ENCODE data around the gene THEM5. TPM values are rescaled to one million over a fixed set of nuclear protein-coding genes. Genes with fewer than 3 reads are reported as not detected.
"Not testable (repeated sequence)": the region's sequence is repeated elsewhere in the genome, so short reads cannot be mapped to it uniquely, and the experiment has no call there.

The THEM5 gene
- total RNA-seq, 1 donor from 2014 or later = not detected

DNA sequence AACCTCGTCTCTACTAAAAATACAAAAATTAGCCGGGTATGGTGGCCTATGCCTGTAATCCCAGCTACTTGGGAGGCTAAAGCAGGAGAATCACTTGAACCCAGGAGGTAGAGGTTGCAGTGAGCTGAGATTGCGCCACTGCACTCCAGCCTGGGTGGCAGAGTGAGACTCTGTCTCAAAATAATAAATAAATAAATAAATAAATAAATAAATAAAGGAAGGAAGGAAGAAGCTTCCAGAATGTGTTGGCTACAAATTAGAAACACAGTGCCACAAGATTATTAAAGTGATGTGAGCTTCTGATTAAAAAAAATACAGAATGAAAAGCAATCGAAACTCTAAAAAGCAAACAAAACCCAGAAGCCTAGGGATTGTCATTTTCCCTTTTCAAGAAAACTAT, 30.4 kb upstream of the THEM5 start:
- H3K27me3 Mint-ChIP-seq (ENCODE audit: low read depth) = not testable (repeated sequence)

GRCh38 chr1:151882918-151883317, 29.4 kb upstream of the THEM5 start:
- DNase-seq (ENCODE audit: low spot score); H3K27me3 Mint-ChIP-seq (ENCODE audit: low read depth); H3K4me1 Mint-ChIP-seq (ENCODE audit: low read depth); intact Hi-C loops (cut with micrococcal nuclease); H3K9me3 Mint-ChIP-seq; H3K4me3 Mint-ChIP-seq (ENCODE audit: low read depth); H3K27ac Mint-ChIP-seq: not testable (repeated sequence)
- H3K36me3 Mint-ChIP-seq (ENCODE audit: low read depth) = peaks cover 43% of the 10 kb centered on the region

More for the DNA sequence above, 30.4 kb upstream of the THEM5 start:
- H3K27ac Mint-ChIP-seq; H3K4me1 Mint-ChIP-seq (ENCODE audit: low read depth); DNase-seq (ENCODE audit: low spot score); intact Hi-C loops (cut with micrococcal nuclease); H3K4me3 Mint-ChIP-seq (ENCODE audit: low read depth); H3K9me3 Mint-ChIP-seq: not testable (repeated sequence)
- H3K36me3 Mint-ChIP-seq (ENCODE audit: low read depth) = peaks cover 45% of the 10 kb centered on the region

DNA sequence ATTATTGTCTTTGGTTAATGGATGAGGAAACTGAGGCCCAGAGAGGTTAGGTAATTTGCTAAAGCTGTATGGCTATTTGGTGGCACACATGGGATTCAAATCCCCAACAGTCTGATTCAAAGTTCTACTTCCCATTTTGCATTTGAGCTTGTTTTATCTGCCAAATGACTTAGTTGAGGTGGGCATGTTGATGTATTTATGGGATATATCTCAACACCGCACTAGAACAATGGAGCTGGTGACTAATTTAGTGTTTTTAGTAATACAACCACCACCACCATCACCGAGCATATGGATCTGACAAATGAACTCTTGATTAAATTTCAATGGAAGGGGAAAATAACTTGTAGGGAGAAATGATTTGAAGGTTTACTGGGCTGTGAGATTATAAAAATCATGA, 29.0 kb upstream of the THEM5 start:
- no peak for DNase-seq (ENCODE audit: low spot score)
- no peak overlapping the region for H3K4me3 Mint-ChIP-seq (ENCODE audit: low read depth)
- intact Hi-C loops (cut with micrococcal nuclease) = no loop called here
- H3K9me3 Mint-ChIP-seq = no peaks in the 10 kb centered on the region
- H3K36me3 Mint-ChIP-seq (ENCODE audit: low read depth) = peaks cover 40% of the 10 kb centered on the region
- no peak overlapping the region for H3K27ac Mint-ChIP-seq
- H3K27me3 Mint-ChIP-seq (ENCODE audit: low read depth) = no peaks in the 10 kb centered on the region
- no peaks in the 10 kb centered on the region for H3K4me1 Mint-ChIP-seq (ENCODE audit: low read depth)

- H3K27me3 Mint-ChIP-seq (ENCODE audit: low read depth) = no peaks in the 10 kb centered on the region
- peaks cover 39% of the 10 kb centered on the region for H3K36me3 Mint-ChIP-seq (ENCODE audit: low read depth)
- H3K4me3 Mint-ChIP-seq (ENCODE audit: low read depth) = no peak overlapping the region
Observed at GRCh38 chr1:151881479-151881878, 28.0 kb upstream of the THEM5 start.

DNA sequence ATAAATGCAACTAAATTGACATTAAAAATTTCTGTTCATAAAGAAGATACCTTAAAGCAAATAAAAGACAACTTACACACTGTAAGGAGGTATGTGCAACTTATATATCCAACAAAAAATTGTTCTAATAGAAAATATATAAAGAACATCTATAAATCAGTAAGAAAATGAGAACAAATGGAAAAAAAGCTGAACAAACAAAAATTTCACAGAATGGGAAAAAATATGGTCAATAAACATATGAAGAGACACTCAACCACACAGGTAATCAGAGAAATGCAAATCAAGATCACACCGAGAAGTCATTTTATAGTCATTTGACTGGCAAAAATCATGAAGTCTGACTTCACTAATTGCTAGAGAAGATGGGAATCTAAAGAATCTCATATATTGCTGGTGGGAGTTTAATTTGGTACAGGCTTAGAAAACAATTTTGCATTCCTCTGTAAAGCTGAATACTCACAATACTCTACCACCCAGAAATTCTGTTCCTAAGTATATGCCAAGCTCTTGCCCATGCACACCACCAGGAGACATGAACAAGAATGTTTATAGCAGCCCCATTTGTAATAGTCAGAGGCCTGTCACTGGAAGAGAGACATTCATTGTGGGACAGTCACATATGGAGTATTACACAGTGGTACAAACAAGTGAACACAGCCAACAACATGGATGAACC, 22.0 kb upstream of the THEM5 start:
- H3K27ac Mint-ChIP-seq = no peak overlapping the region
- no peaks in the 10 kb centered on the region for H3K27me3 Mint-ChIP-seq (ENCODE audit: low read depth)
- no peak overlapping the region for H3K4me3 Mint-ChIP-seq (ENCODE audit: low read depth)
- no peaks in the 10 kb centered on the region for H3K9me3 Mint-ChIP-seq
- intact Hi-C loops (cut with micrococcal nuclease) = no loop called here
- no peak for DNase-seq (ENCODE audit: low spot score)
- H3K4me1 Mint-ChIP-seq (ENCODE audit: low read depth) = peaks cover 6% of the 10 kb centered on the region
- peaks cover 45% of the 10 kb centered on the region for H3K36me3 Mint-ChIP-seq (ENCODE audit: low read depth)

More at GRCh38 chr1:151881479-151881878, 28.0 kb upstream of the THEM5 start:
- Mint-ChIP-seq H3K9me3 (no peaks in the 10 kb centered on the region), H3K27ac (no peak overlapping the region), H3K4me1 (ENCODE audit: low read depth) (no peaks in the 10 kb centered on the region)
- intact Hi-C loops (cut with micrococcal nuclease) = no loop called here
- DNase-seq (ENCODE audit: low spot score) = no peak

GRCh38 chr1:151872776-151873175, 19.3 kb upstream of the THEM5 start:
- H3K4me1 Mint-ChIP-seq (ENCODE audit: low read depth); H3K4me3 Mint-ChIP-seq (ENCODE audit: low read depth); H3K27ac Mint-ChIP-seq; H3K27me3 Mint-ChIP-seq (ENCODE audit: low read depth); intact Hi-C loops (cut with micrococcal nuclease); DNase-seq (ENCODE audit: low spot score); H3K9me3 Mint-ChIP-seq: not testable (repeated sequence)
- peaks cover 39% of the 10 kb centered on the region for H3K36me3 Mint-ChIP-seq (ENCODE audit: low read depth)

- Mint-ChIP-seq H3K27me3 (ENCODE audit: low read depth) (no peaks in the 10 kb centered on the region), H3K4me3 (ENCODE audit: low read depth) (no peak overlapping the region), H3K9me3 (no peaks in the 10 kb centered on the region), H3K27ac (no peak overlapping the region), H3K4me1 (ENCODE audit: low read depth) (peaks cover 11% of the 10 kb centered on the region), H3K36me3 (ENCODE audit: low read depth) (peaks cover 32% of the 10 kb centered on the region)
- DNase-seq (ENCODE audit: low spot score) = no peak
- intact Hi-C loops (cut with micrococcal nuclease) = no loop called here
Observed at GRCh38 chr1:151871284-151872030, 17.9 kb upstream of the THEM5 start.

GRCh38 chr1:151868486-151868885, 15.0 kb upstream of the THEM5 start:
- Mint-ChIP-seq H3K9me3 (no peaks in the 10 kb centered on the region), H3K36me3 (ENCODE audit: low read depth) (peaks cover 13% of the 10 kb centered on the region), H3K27ac (no peak overlapping the region), H3K4me1 (ENCODE audit: low read depth) (peaks cover 5% of the 10 kb centered on the region), H3K4me3 (ENCODE audit: low read depth) (no peak overlapping the region), H3K27me3 (ENCODE audit: low read depth) (no peaks in the 10 kb centered on the region)
- intact Hi-C loops (cut with micrococcal nuclease) = no loop called here
- DNase-seq (ENCODE audit: low spot score) = no peak

- Mint-ChIP-seq H3K9me3 (no peaks in the 10 kb centered on the region), H3K4me1 (ENCODE audit: low read depth) (peaks cover 5% of the 10 kb centered on the region), H3K27ac (no peak overlapping the region), H3K4me3 (ENCODE audit: low read depth) (no peak overlapping the region), H3K36me3 (ENCODE audit: low read depth) (peaks cover 7% of the 10 kb centered on the region), H3K27me3 (ENCODE audit: low read depth) (no peaks in the 10 kb centered on the region)
- intact Hi-C loops (cut with micrococcal nuclease) = no loop called here
- no peak for DNase-seq (ENCODE audit: low spot score)
Observed at GRCh38 chr1:151867765-151868411, 14.4 kb upstream of the THEM5 start.

DNA sequence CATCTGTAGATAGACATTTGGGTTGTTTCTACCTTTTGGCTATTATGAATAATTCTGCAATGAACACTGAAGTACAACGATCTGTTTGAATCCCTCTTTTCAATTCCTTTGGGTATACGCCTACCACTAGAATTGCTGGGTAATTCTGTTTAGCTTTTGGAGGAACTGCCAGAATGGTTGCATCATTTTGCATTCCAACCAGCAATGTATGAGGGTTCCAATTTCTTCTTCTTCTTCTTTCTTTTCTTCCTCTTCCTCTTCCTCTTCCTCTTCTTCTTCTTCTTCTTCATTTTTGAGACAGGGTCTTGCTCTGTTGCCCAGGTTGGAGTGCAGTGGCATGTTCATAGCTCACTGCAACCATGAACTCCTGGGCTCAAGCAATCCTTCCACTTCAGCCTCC, 13.8 kb upstream of the THEM5 start:
- Mint-ChIP-seq H3K36me3 (ENCODE audit: low read depth) (peaks cover 6% of the 10 kb centered on the region), H3K27me3 (ENCODE audit: low read depth) (no peaks in the 10 kb centered on the region), H3K9me3 (no peaks in the 10 kb centered on the region), H3K4me3 (ENCODE audit: low read depth) (no peak overlapping the region), H3K4me1 (ENCODE audit: low read depth) (peaks cover 5% of the 10 kb centered on the region), H3K27ac (no peak overlapping the region)
- intact Hi-C loops (cut with micrococcal nuclease) = no loop called here
- no peak for DNase-seq (ENCODE audit: low spot score)

- intact Hi-C loops (cut with micrococcal nuclease) = no loop called here
- no peak overlapping the region for H3K4me3 Mint-ChIP-seq (ENCODE audit: low read depth)
- no peaks in the 10 kb centered on the region for H3K9me3 Mint-ChIP-seq
- H3K27ac Mint-ChIP-seq = no peak overlapping the region
- H3K36me3 Mint-ChIP-seq (ENCODE audit: low read depth) = no peaks in the 10 kb centered on the region
- peaks cover 6% of the 10 kb centered on the region for H3K4me1 Mint-ChIP-seq (ENCODE audit: low read depth)
- H3K27me3 Mint-ChIP-seq (ENCODE audit: low read depth) = no peaks in the 10 kb centered on the region
- no peak for DNase-seq (ENCODE audit: low spot score)
Observed at GRCh38 chr1:151864411-151864810, 10.9 kb upstream of the THEM5 start.

GRCh38 chr1:151862604-151863003, 9.1 kb upstream of the THEM5 start:
- H3K27ac Mint-ChIP-seq = no peak overlapping the region

More at GRCh38 chr1:151862604-151863003, 9.1 kb upstream of the THEM5 start:
- H3K36me3 Mint-ChIP-seq (ENCODE audit: low read depth) = no peaks in the 10 kb centered on the region
- H3K9me3 Mint-ChIP-seq = no peaks in the 10 kb centered on the region
- H3K27me3 Mint-ChIP-seq (ENCODE audit: low read depth) = no peaks in the 10 kb centered on the region
- no peak for DNase-seq (ENCODE audit: low spot score)
- H3K4me1 Mint-ChIP-seq (ENCODE audit: low read depth) = peaks cover 1% of the 10 kb centered on the region
- intact Hi-C loops (cut with micrococcal nuclease) = no loop called here
- no peak overlapping the region for H3K4me3 Mint-ChIP-seq (ENCODE audit: low read depth)
